ENCODE measurements around the gene NDUFC1. TPM values are rescaled to one million over a fixed set of nuclear protein-coding genes. Genes with fewer than 3 reads are reported as not detected.

The NDUFC1 gene
- total RNA-seq, 2 donors from 2014 or later, result 54.2 to 64.5 TPM

GRCh38 chr4:139300431-139301112 lies 1.7 kb downstream of the NDUFC1 start:
- peak overlapping the region; percentile 84 for H3K9ac ChIP-seq (ENCODE audit: extremely low read depth, low read length, poor library complexity, severe bottlenecking)
- no peak for DNase-seq
- Mint-ChIP-seq H3K36me3 (ENCODE audit: low read depth) (peaks cover 23% of the 10 kb centered on the region), H3K9me3 (peaks cover 15% of the 10 kb centered on the region), H3K4me3 (peak overlapping the region; percentile 91), H3K27me3 (ENCODE audit: insufficient read depth) (no peaks in the 10 kb centered on the region), H3K4me1 (peaks cover 20% of the 10 kb centered on the region), H3K27ac (peak overlapping the region; percentile 96)
- WGBS, 2 experiments (ENCODE audit: insufficient coverage in 1 of 2, insufficient read length in 1 of 2), result 7 to 9% methylated on average over 15 to 16 of the region's 16 CpGs
- peak overlapping the region; percentile 97 for H3K4me3 ChIP-seq (ENCODE audit: low read length)
- H3K4me1 ChIP-seq (ENCODE audit: control insufficient read depth, insufficient read depth, low read length), result no peaks in the 10 kb centered on the region
- no peak for TF ChIP-seq CTCF (conservative IDR thresholded peaks at IDR 0.05)
- H3K27ac ChIP-seq (ENCODE audit: low read depth, low read length), result peak overlapping the region; percentile 82
- no peaks in the 10 kb centered on the region for H3K27me3 ChIP-seq (ENCODE audit: control insufficient read depth, insufficient read depth, low read length, poor library complexity, severe bottlenecking)
- H3K9me3 ChIP-seq (ENCODE audit: control insufficient read depth, low read length), result peaks cover 18% of the 10 kb centered on the region
- H3K36me3 ChIP-seq (ENCODE audit: control insufficient read depth, insufficient read depth, low read length), result peaks cover 22% of the 10 kb centered on the region

DNA sequence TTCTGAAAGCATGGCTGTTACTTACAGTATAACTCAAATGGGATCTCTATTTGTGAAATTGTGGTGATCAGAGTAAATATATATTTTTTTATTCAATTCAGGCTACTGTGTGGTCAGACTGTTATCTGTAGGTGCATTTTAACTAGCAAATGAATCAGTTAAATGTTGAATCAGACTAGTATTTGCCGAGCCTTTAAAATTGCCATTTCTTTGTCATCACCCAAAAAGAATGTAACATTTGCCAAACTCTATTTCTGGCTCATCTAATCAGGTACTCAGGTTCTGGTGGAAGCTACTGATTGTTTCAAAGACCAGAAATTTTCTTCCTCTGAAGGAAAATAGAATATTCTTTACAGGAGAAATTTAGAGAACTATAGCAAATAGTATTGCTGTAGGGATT lies 2.7 kb downstream of the NDUFC1 start:
- H3K27ac ChIP-seq (ENCODE audit: low read depth, low read length), result no peak overlapping the region
- peaks cover 7% of the 10 kb centered on the region for H3K9me3 ChIP-seq (ENCODE audit: control insufficient read depth, low read length)
- H3K9ac ChIP-seq (ENCODE audit: extremely low read depth, low read length, poor library complexity, severe bottlenecking), result peak overlapping the region; percentile 84
- TF ChIP-seq CTCF (conservative IDR thresholded peaks at IDR 0.05), result no peak
- no peak for DNase-seq
- H3K4me3 Mint-ChIP-seq, result peak overlapping the region; percentile 91
- no peaks in the 10 kb centered on the region for H3K27me3 Mint-ChIP-seq (ENCODE audit: insufficient read depth)
- H3K36me3 Mint-ChIP-seq (ENCODE audit: low read depth), result peaks cover 15% of the 10 kb centered on the region
- peaks cover 6% of the 10 kb centered on the region for H3K9me3 Mint-ChIP-seq
- WGBS, 2 experiments (ENCODE audit: insufficient coverage in 1 of 2, insufficient read length in 1 of 2), result 80 to 100% methylated on average over 1 of the region's 1 CpG
- H3K4me1 Mint-ChIP-seq, result peaks cover 24% of the 10 kb centered on the region
- no peak overlapping the region for H3K27ac Mint-ChIP-seq
- peak overlapping the region; percentile 97 for H3K4me3 ChIP-seq (ENCODE audit: low read length)
- no peaks in the 10 kb centered on the region for H3K4me1 ChIP-seq (ENCODE audit: control insufficient read depth, insufficient read depth, low read length)
- peaks cover 12% of the 10 kb centered on the region for H3K36me3 ChIP-seq (ENCODE audit: control insufficient read depth, insufficient read depth, low read length)
- no peaks in the 10 kb centered on the region for H3K27me3 ChIP-seq (ENCODE audit: control insufficient read depth, insufficient read depth, low read length, poor library complexity, severe bottlenecking)

DNA sequence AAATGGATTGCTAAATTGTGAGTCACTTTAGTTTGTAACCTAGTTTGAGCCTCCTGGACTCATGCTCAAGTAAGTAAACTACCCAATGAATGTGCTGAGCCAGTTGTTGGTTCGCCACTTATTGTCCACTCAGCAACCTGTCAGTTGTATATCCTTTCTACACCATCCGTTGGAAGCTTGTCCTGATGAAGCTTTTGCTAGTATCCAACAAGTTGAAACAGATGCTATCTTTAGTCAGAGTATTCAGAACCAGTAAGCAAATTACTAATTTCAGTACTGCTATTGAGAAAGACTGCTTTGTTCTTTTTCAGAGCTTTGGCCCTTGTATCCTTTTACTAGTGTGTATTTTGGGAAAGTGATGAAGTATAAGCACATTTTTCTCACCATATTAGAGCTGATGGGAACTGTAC lies 5.3 kb downstream of the NDUFC1 start:
- H3K9me3 Mint-ChIP-seq, result no peaks in the 10 kb centered on the region
- Histone ChIP-seq H3K27ac (ENCODE audit: low read depth, low read length) (no peak overlapping the region), H3K27me3 (ENCODE audit: control insufficient read depth, insufficient read depth, low read length, poor library complexity, severe bottlenecking) (no peaks in the 10 kb centered on the region), H3K9ac (ENCODE audit: extremely low read depth, low read length, poor library complexity, severe bottlenecking) (no peak overlapping the region), H3K4me1 (ENCODE audit: control insufficient read depth, insufficient read depth, low read length) (no peaks in the 10 kb centered on the region), H3K36me3 (ENCODE audit: control insufficient read depth, insufficient read depth, low read length) (peaks cover 21% of the 10 kb centered on the region), H3K4me3 (ENCODE audit: low read length) (no peak overlapping the region), H3K9me3 (ENCODE audit: control insufficient read depth, low read length) (no peaks in the 10 kb centered on the region)
- TF ChIP-seq CTCF (conservative IDR thresholded peaks at IDR 0.05), result no peak
- H3K27me3 Mint-ChIP-seq (ENCODE audit: insufficient read depth), result no peaks in the 10 kb centered on the region
- no peak for DNase-seq
- H3K4me1 Mint-ChIP-seq, result peaks cover 18% of the 10 kb centered on the region
- no peak overlapping the region for H3K27ac Mint-ChIP-seq
- H3K4me3 Mint-ChIP-seq, result no peak overlapping the region
- H3K36me3 Mint-ChIP-seq (ENCODE audit: low read depth), result peaks cover 20% of the 10 kb centered on the region
- 96 to 100% methylated on average over 1 to 2 of the region's 2 CpGs for WGBS, 2 experiments (ENCODE audit: insufficient coverage in 1 of 2, insufficient read length in 1 of 2)
